ENCODE results near the gene PGRMC1.
A peak's percentile ranks its signal among the peaks of the same experiment; 100 is the strongest.
"Not testable (repeated sequence)": the region's sequence is repeated elsewhere in the genome, so short reads cannot be mapped to it uniquely, and the experiment has no call there.

Gene PGRMC1

DNA sequence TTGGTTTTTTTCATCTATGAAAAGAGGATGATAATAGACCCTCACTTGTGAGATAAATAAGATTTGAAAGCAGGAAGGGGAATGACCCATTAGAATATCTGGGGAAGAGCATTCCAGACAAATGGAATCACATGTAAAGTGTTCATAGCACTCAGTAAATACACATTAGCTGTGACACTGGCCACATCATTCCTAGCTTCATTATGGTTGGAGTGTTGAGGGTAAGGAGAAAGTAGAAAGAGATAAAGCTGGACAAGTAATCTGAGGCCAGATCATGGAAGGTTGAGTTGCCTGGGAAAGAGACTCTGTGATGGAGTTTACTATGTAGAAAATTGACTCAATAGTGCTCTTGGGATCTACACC lies 6.9 kb upstream of the PGRMC1 start:
- DNase-seq = no peak
- intact Hi-C loops (cut with DNase I) = no loop called here

DNA sequence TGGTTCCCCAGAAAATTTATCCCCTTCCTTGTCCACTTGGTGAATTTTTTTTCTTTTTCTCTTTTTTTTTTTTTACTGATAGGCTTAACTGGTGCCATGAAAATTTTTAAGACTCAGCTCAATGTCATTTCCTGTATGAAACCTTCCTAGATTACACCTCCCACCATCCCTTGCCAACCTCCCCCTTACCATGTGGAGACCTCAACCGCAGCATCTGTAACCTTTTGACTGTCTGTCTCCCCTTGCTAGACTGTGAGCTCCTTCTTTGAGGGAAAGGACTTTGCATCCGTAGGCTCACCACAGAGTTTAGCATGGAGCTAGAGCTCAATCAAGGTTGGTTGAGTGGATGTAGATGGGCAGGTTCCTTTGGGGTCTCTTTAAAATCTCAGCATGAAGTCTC lies 5.2 kb upstream of the PGRMC1 start:
- intact Hi-C loops (cut with DNase I) = no loop called here
- DNase-seq = no peak

DNA sequence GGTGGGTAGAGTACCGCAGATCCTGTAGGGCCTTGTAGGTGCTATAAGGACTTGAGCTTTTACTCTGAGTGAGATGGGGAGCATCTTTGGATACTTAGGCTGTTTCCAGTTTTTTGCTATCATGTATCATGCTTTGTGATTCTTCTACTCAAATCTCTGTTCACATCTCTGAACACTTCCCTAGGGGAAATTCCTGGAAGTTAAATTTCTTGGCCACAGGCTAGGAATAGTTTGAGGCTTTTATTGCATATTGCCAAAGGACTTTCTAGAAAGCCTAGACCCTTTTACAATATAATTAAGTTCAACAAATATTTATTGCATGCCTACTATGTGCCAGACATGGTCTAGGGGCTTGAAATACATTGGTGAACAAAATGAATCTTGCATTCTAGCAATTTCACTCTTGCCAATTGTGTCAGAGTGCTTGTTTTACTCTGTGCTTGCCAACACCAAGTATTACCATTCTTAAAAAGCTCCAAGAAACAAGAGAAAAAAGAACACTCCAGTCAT lies 4.1 kb upstream of the PGRMC1 start:
- no peak for DNase-seq
- intact Hi-C loops (cut with DNase I) = no loop called here

DNA sequence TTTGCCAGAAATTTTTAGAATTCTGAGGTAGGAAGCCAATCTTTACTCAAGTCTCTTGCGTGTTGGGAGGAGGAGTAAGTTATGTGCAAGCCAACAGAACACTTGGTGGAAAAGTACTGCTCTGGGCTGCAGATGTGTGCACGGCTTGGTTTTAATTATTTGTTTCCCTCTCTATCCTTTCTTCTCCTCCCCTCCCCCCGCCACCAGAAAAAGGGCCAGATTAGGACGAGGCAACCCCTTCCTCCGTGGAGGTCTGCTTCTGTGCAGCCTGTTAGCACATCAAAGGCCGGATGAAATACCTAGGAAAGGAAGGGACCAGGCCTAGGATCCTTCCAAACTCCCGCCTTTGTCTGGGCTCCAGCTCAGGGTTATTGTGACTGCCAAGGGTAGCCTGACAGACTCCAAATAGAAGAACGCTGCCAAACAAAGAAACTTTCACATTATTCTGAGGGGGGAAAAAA lies 1.0 kb upstream of the PGRMC1 start:
- DNase-seq = peak in 5 of 42 donors; percentile 8 to 42 (median 9)
- intact Hi-C loops (cut with DNase I) = no loop called here

DNA sequence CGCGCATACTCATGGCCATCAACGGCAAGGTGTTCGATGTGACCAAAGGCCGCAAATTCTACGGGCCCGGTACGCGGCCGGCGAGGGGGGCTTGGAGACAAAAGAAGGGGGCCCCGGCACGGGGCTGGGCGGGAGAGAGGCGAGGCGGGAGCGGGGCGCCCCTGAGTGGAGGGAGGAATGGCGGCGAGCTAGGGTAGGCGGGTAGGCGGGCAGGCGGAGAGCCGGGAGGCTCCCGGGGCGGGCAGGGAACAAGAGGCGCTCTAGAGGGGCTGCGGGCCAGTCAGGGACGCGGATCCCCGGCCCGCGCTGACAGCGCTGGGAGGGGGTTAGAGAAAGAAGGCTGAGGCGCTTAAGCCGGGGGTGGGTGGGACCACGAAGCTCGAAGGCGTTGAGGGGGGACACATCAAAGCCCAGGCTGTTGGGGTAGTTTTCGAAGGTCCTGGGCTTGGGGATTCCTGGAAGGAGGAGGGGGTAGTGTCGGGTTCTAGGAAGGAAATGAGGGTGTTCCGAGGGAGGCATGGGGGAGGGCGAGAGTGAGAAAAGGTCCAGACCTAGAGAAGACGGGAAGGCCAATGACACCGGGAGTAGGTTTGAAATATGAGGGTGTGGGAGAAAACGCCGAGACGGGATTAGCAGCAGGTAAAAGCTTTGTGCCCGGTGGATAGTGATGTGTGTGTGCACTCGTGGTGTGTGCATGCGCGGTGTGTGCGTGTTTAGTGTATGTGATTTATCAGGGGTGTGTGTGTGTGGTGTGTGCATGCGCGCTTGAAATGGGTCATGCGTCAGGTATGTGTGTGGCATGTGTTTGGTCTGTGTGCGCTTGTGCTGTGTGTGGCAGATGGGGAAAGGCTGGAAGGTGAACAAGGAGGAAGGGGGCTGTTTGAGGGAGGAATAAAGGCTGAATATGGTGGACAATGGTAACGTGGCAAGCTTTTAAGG lies 807 bp downstream of the PGRMC1 start:
- DNase-seq = peak in 41 of 42 donors; percentile 21 to 71 (median 46)
- intact Hi-C loops (cut with DNase I) = no loop called here

DNA sequence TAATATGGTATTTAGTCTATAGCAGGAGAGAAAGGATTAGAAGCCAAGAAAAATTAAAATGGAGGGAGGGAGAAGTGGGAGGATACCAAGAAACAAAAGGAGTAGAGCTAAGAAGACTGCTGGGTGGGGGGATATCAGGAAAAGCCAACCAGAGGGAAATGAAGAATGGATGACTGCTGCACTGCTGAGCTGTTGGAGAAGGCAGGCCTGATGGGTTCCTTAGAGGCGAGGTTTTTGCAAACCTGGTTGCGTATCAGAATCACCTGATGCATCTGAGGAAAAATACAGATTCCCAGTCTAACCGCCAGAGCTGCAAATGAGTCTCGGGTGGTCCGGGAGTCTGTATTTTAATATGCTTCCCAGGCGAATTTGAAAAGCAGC lies 1.5 kb downstream of the PGRMC1 start:
- DNase-seq = peak in 14 of 42 donors; percentile 5 to 40 (median 20)
- intact Hi-C loops (cut with DNase I) = no loop called here

DNA sequence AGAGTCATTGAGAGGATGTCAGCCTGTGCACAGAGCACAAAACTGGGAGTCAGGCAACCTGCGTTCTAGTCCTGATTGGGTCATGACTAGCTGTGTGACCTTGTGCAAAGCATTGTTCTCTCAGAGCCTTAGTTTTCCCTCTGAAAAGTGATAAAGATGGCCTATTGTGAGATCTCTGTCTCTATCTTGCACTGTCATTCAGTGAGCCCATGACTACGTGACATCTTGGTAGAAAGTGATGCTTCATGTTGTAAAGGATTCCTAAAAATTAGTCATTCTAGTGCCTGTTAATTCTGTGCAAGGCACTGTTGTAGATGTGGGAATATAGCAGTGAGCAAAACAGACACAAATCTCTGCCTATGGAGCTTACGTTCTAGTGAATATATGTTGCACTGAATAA lies 2.5 kb downstream of the PGRMC1 start:
- intact Hi-C loops (cut with DNase I) = no loop called here
- peak in 2 of 42 donors; percentile 8 to 23 for DNase-seq

DNA sequence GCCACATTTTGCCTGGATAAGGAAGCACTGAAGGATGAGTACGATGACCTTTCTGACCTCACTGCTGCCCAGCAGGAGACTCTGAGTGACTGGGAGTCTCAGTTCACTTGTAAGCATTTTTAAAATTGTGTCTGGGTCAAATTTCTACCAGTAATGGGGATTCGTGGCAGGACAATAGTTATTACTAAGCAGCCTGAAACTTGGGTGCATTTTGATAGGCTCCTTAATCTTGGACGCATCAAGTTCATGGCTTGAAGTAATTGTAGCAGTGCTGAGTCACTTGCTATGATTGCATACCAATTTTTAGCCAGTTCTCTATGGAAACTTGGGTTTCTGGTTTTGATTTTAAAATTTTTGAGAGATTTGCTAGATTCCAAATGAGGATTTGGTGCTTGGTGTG lies 4.3 kb downstream of the PGRMC1 start:
- DNase-seq = no peak
- intact Hi-C loops (cut with DNase I) = no loop called here

DNA sequence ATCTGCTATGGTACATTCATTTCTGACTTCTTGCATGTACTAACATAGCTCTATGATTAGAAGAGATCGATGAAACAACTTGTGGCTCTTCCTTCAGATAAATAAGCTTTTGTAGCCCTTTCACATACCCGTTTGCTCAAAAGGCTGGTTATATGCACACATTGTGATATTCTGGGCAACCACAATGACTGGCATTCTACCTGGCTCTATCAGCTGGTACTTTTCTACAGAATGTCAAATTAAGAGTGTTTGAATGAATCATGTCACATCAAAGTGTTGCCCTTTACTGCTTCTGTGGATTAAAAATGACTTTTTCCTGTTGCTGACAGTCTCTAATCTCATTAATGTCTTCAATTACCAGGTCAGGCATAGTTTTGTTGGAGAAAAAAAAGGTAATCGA lies 11.6 kb downstream of the PGRMC1 start:
- intact Hi-C loops (cut with DNase I) = no loop called here
- no peak for DNase-seq

DNA sequence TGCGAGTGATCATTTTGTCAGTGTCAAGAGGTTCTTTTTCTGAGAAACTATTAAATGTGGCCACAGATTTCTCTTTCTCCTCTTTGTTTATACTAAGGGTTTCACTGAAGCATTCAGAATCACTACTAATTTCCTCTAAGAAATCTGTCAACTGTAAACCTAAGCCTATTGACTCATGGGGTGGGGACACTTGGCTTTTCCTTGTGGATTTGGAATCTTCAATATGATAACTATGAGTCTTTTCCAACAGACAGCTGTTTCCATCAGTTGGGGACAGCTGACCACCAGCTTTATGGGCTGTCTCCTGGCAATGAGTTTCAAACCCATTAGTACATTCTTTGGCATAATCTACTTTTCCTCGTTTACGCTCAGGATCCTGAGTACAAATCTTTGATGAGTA lies 13.8 kb downstream of the PGRMC1 start:
- intact Hi-C loops (cut with DNase I) = no loop called here
- DNase-seq = no peak

DNA sequence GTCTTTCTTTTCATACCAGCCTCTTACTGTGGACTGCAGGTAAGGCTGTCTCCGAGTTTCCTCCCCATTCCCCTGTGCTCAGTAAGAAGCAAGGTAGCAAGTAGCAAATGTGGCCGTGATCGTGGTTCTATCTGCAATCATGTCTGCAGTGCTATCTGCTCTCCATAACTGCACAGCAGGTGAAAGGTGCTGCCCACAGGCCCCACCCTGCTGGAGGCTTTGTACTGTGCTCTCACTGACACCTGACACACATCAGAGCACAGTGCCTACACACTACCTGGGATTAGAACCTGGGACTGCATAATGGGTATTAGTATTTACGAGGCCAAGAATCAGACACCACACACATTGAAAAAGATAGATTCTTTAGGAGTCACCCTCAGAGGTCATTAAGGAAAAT lies 15.3 kb downstream of the PGRMC1 start:
- DNase-seq = no peak
- intact Hi-C loops (cut with DNase I) = no loop called here

DNA sequence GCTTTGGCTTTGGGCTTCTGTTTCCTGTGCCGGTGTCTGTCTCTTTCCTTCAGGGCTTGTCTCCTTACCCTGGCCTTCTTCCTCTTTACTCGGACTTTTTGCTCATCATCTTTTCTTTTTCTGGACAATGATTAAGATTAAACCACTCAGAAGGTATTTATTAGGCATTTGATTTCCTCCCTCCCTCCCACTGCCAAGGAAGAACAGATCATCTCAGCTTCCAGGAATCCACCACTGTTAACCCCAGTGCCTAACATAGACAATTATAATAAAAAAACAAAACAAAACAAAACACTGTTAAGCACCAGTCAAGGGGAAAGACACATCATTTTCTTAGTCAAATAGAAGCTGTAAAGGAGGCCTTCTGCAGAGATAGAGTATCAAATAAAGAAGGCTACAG lies 16.6 kb downstream of the PGRMC1 start:
- intact Hi-C loops (cut with DNase I) = no loop called here
- no peak for DNase-seq

DNA sequence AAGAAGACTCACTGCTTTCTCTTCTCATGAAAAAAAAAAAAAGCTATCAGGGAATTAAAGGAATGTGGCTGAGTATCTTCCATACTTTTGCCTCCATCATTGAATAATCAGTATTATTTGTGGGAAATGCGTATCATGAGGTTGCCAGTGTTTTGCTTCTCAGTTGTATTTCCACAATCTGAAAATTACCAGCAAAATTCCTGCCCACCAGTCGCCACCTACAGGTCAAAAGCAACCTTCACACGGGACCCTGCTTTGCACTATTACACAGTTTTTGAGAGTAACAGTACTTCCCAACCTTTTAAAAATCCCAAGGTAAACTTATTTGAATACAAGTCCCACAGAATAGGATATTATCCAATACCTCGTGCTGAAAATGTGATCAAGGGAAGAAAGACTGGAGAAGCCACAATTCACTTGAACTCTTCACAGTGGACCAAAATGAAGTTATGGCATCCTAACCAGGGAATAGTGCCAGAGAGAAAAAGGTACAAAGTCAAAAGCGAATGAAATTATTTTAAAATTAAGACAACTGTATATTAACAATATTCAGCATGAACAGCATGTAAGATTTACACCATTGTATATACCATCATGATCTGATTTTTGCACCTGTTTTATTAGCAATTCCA lies 30.4 kb downstream of the PGRMC1 start:
- DNase-seq = peak in 34 of 42 donors; percentile 3 to 73 (median 30)
- intact Hi-C loops (cut with DNase I) = no loop called here

DNA sequence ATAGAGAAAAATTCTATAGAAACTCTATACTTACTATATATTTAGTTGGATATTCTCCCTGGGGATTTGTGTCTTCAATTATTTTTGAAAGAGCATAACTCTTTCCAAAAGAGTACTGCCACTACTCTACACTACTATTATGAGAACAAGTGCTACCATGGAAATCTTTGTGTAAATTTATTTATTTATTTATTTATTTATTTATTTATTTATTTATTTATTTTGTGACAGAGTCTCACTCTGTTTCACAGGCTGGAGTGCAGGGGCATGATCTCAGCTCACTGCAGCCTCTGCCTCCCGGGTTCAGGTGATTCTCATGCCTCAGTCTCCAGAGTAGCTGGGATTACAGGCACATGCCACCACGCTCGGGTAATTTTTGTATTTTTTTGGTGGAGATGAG lies 31.0 kb downstream of the PGRMC1 start:
- intact Hi-C loops (cut with DNase I); DNase-seq: not testable (repeated sequence)

DNA sequence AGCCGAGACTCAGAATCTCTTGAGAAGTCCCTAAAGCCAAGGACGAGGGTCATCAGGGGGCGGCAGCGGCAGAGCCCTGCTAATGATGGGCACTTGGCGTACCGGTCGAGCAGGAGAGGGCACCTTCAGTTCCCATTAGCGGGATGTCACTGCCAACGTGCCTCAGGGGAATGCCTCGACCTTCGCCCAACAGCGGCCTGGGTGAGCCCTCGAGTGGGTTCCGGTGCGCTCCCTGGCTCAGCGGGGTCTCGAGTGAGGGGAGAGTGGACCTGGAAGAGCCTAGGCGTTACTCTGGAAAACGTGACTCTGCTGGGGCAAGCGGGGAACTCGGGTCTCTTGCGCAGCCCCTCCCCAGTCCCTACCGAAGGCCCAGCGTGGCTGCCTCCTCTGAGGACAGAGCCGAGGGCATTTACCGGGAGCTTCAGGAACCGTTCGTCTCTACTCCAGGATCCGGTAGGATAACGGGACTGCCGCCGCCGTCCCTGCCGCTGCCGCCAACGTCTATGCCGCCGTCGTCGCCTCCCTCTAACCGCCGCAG lies 36.9 kb downstream of the PGRMC1 start:
- intact Hi-C loops (cut with DNase I) = no loop called here
- no peak for DNase-seq

DNA sequence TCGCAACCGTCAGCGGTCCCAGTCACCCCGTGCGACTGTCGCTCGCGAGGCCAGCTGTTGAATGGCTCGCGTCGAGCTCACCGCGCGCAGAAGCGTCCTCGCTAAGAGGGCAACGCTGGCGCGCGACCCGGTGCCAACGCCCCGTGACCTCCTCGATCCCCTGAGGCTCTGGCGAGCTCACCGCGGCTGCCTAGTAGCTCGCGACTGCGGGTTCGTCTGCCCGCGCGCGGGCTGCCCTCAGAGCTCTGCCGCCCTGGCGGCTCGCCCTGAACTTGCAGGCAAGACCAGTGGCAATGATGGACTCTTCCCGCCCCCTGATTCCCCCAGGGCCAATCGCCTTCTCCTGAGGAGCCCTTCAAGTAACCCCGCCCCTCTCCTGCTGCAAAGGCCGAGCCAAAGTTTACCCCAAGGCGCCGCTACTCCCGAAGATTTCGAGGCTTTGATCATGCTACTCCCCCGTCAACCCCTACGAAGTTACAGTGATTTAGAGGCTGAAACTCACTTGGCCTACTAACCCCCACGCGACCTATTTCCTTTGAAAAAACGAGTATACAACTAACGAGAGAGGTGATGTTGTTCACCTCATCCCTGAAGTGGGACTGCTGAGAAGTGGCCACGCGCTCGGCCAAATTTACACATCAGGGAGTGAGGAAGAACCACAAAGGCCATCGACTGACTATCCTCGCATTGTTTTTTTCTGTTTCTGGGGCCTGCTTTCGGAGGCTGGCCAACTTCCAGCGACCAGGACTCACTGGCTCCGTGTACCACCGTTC lies 37.5 kb downstream of the PGRMC1 start:
- intact Hi-C loops (cut with DNase I) = no loop called here
- peak in 2 of 42 donors; percentile 2 to 3 for DNase-seq

DNA sequence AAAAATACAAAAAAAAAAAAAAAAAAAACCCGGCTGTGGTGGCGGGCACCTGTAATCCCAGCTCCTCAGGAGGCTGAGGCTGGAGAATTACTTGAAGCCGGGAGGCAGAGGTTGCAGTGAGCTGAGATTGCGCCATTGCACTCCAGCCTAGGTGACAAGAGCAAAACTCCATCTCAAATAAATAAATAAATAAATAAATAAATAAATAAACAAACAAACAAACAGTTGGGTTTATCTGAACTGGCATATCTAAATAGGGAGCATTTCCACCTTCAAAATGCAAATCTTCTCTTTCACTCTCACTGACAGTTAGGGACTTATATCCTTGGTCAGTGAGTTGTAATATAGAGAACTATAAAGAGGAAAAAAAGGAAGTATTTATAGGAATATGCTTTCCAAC lies 46.3 kb downstream of the PGRMC1 start:
- intact Hi-C loops (cut with DNase I); DNase-seq: not testable (repeated sequence)

DNA sequence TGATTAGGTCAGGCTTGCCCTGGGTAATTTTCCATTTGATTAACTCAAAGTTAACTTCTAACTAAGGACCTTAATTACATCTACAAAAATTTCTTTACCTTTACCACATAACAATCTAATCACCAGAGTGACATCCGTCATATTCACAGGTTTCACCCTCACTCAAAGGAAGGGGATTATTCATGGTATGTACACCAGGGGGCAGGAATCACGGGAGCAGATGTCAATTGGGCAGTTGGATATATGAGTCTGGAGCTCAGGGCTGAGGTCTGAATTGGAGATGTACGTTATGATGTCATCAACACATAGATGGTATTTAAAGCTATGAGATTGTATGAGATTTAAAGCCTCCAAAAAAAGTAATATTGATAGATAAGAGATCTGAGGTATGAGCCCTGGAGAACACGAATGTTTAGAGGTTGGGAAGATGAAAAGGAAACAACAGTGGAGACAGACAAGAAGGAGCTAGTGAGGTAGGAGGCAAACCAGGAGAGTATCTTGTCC lies 52.9 kb downstream of the PGRMC1 start:
- intact Hi-C loops (cut with DNase I) = no loop called here

DNA sequence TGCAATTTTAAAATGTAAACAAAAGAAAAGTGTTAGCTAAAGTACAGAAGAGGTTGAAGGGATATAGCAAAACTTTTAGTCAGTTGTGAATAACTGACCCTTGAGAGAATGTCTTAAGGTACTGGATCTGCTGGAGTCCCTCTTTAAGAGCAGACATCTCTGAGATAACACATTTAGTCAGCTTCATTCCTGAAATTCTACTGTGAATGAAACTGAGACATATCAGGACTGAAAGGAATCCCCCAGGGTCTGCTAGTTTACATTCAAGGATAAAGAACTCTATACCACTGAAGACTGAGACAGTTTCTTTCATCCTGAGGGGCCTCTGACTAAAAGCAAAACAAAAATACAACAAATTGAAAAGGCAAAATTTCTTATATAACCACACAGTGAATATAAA lies 54.4 kb downstream of the PGRMC1 start:
- intact Hi-C loops (cut with DNase I) = no loop called here
- no peak for DNase-seq

More for the DNA sequence above, 52.9 kb downstream of the PGRMC1 start:
- no peak for DNase-seq

Measured in head of caudate nucleus (tissue), 42 donors.